Fibroblast of skin of abdomen (primary cell): ENCODE results near the gene SHC2.
A peak's percentile ranks its signal among the peaks of the same experiment; 100 is the strongest.
"Not testable (repeated sequence)": the region's sequence is repeated elsewhere in the genome, so short reads cannot be mapped to it uniquely, and the experiment has no call there.

ENCODE experiments used
- DNase-seq: peaks from one replicate; pipeline ENCODE4 v3.0.0-alpha.2; 2013

SHC2 gene

GRCh38 chr19:491146-491741 is 30.4 kb upstream of the SHC2 start:
- no peak for DNase-seq

- DNase-seq = peak; percentile 28
These were observed 28.8 kb upstream of the SHC2 start for GRCh38 chr19:489418-490196.

GRCh38 chr19:488505-489417 is 27.9 kb upstream of the SHC2 start:
- peak; percentile 94 for DNase-seq

GRCh38 chr19:485583-486236 is 24.9 kb upstream of the SHC2 start:
- no peak for DNase-seq

- DNase-seq = no peak
These were observed 24.2 kb upstream of the SHC2 start for GRCh38 chr19:485077-485476.

DNA sequence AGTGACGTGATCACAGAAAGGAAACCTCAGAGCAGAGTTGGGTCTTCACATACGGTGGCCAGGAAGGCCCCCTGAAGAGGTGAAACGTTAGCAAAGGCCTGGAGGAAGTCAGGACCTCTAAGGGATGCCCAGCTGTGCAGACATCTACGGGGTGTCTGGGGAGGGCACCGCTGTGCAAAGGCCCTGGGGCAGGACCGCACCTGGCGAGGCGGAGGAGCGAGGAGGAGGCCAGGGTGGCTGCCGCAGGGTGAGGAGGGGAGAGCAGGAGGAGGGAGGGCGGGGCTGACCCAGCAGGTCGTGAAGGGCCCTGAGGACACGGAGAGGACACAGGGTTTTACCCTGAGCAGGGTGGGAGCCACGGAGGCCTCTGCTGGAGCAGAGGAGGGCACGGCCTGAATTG is 23.7 kb upstream of the SHC2 start:
- DNase-seq = no peak

- DNase-seq = no peak
These were observed 22.7 kb upstream of the SHC2 start for GRCh38 chr19:483332-484072.

DNA sequence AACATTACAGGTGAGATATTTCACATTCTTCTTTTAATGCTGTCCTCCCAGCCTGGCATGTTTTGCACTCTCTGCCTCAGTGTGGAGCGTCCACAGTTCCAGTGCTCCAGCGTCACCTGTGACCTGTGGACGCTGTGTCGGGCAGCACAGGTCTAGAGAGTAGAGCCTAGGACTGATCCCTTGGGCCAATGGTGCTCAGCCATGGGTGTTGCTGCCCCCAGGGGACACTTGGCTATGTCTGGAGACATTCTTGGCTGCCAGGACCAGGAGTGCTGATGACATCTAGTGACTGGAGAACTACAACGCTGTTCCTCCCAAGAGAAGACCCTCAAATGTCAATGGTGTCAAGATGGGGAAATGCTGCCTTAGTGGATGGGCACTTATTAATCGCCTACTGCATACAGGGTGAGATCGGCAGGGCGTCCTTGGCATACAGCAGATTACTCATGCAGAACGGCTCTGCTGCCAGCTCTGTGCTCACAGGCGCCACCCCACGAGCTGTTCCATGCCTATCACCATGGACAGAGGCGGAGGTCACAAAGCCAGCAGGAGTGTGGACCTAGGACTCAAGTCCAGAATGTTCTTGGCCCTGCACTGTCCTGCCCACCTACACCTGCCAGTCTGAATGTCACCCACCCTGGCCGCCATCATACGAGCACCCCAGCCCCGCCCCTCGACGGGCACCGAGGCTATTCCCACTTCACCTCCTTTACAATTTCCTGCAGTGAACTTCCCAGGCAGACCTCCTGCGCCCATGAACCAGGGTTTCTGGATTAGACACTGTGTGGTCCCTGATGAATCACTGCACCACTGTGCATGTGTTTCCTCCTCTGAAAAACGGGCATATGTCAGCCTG is 21.6 kb upstream of the SHC2 start:
- no peak for DNase-seq

DNA sequence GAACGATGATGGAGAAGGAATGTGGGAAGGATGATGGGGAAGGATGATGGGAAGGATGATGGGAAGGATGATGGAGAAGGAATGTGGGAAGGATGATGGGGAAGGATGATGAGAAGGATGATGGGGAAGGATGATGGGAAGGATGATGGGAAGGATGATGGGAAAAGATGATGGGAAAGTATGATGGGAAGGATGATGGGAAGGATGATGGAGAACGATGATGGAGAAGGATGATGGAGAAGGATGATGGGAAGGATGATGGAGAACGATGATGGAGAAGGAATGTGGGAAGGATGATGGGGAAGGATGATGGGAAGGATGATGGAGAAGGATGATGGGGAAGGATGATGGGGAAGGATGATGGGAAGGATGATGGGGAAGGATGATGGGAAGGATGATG is 20.3 kb upstream of the SHC2 start:
- not testable (repeated sequence) for DNase-seq

GRCh38 chr19:480016-480855 is 19.4 kb upstream of the SHC2 start:
- DNase-seq = peak; percentile 45

DNA sequence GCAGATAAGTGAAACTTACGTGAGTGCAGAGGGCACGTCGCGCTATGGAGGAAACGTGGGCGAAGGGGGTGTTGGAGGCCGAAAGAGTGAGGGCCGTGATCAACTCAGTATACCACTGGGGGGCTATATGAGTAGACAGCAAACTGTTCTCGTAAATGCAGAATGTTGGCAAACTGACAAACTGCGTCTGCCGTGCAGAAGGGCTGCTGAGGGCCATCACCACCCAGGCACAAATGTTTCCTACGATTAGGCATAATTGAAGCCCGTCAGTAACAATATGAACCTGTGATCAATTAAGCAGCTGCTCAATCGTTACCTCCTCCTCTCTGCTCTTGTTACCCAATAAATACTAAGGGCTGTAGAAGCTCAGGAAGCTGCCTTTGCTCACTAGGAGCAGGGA is 18.1 kb upstream of the SHC2 start:
- DNase-seq = no peak

DNA sequence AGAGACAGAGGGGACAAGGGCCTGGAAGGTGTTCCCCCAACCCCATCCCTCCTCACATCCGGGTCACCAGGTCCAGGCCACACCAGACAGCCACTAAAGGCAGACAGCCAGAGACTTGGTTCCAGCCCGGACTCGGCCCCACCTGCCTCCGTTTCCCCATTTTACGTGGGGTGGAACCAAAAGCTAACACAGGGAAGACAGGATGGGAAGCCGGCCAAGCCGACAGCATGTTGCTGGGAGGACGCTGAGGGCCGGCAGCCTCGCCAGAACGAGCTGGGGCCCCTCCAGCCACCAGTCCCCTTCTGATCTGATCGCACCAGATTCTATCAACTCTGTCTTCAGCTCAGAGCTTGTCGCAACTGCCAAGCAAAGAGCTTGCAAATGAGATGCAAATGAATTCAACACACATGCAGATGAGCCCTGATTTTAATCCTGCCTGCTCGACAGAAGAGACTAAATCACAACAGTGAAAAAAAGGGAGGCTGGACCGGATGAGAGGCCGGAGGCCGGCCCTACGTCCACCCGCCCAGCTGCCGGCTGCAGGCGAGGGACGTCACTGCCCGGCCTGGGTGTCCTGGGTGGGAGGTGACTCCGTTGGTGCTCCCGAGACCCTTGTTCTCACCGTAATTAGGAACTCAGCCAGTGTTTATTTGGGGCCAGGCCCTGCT is 17.5 kb upstream of the SHC2 start:
- DNase-seq = no peak

- no peak for DNase-seq
These were observed 14.5 kb upstream of the SHC2 start for GRCh38 chr19:475360-475759.

- DNase-seq = no peak
These were observed 13.6 kb upstream of the SHC2 start for GRCh38 chr19:474126-475078.

- no peak for DNase-seq
These were observed 11.4 kb upstream of the SHC2 start for GRCh38 chr19:472005-472858.

- no peak for DNase-seq
These were observed 9.9 kb upstream of the SHC2 start for GRCh38 chr19:470701-471100.

GRCh38 chr19:469833-470232 is 9.0 kb upstream of the SHC2 start:
- DNase-seq = no peak
